PC-3 (cell line): ENCODE data around the gene PLIN3. TPM values are rescaled to one million over a fixed set of nuclear protein-coding genes. Genes with fewer than 3 reads are reported as not detected.
A peak's percentile ranks its signal among the peaks of the same experiment; 100 is the strongest.

Source experiments
- ATAC-seq: fragments of 200-7000 bp; cut with Tn5 transposase; 2 replicates; pipeline ENCODE4 v1.9.1; 2020; ENCODE audit warnings: mild to moderate bottlenecking, moderate library complexity
- BruUV-seq: library from RNA; stranded (reverse); fragments of 400-500 nt; replicated peaks from 2 replicates; lab custom pipeline; 2021; lab: Mats Ljungman, UMichigan
- CTCF ChIA-PET: fragments of 300-600 bp; sonication (Branson Sonifier 250); formaldehyde crosslinking; loops from one replicate; lab custom pipeline; 2022; ENCODE audit warnings: antibody characterized with exemption; lab: Charles Lee
- POLR2A ChIA-PET: fragments of 300-600 bp; sonication (Branson Sonifier 250); formaldehyde crosslinking; loops from one replicate; lab custom pipeline; 2022; ENCODE audit warnings: antibody characterized with exemption; ENCODE audit not compliant: unreplicated experiment; lab: Charles Lee
- DNase-seq: peaks from one replicate; pipeline ENCODE4 v3.0.0-alpha.2; 2015
- H2AFZ ChIP-seq: fragments of 300-600 bp; sonication (generic); 2 replicates; pipeline ENCODE4 v1.6.0; 2016; ENCODE audit warnings: antibody characterized with exemption, low read length
- H3F3A ChIP-seq: fragments of 300-600 bp; sonication (generic); one replicate; pipeline ENCODE4 v1.6.0; 2017; ENCODE audit warnings: antibody characterized with exemption, low read length, control low read depth, mild to moderate bottlenecking; ENCODE audit not compliant: unreplicated experiment
- H3K27ac ChIP-seq: fragments of 300-600 bp; sonication (generic); 2 replicates; pipeline ENCODE4 v1.5.1; 2016; ENCODE audit warnings: mild to moderate bottlenecking, low read length
- H3K27me3 ChIP-seq: fragments of 300-600 bp; sonication (generic); 2 replicates; pipeline ENCODE4 v1.6.1; 2016; ENCODE audit warnings: low read length, mixed read lengths
- H3K36me3 ChIP-seq: fragments of 300-600 bp; sonication (generic); 2 replicates; pipeline ENCODE4 v1.6.1; 2016; ENCODE audit warnings: low read depth, mixed run types, low read length, mixed read lengths
- H3K4me1 ChIP-seq: fragments of 300-600 bp; sonication (generic); 2 replicates; pipeline ENCODE4 v1.5.1; 2016; ENCODE audit warnings: low read length; ENCODE audit not compliant: insufficient read depth
- H3K4me2 ChIP-seq: fragments of 300-600 bp; sonication (generic); 2 replicates; pipeline ENCODE4 v1.6.0; 2016; ENCODE audit warnings: low read length
- H3K4me3 ChIP-seq: fragments of 300-600 bp; sonication (generic); 2 replicates; pipeline ENCODE4 v1.5.1; 2016; ENCODE audit warnings: mild to moderate bottlenecking, low read length, mixed read lengths
- H3K79me2 ChIP-seq: fragments of 300-600 bp; sonication (generic); 2 replicates; pipeline ENCODE4 v1.6.1; 2017; ENCODE audit warnings: low read length, mixed read lengths
- H3K9ac ChIP-seq: fragments of 300-600 bp; sonication (generic); 2 replicates; pipeline ENCODE4 v1.6.0; 2016; ENCODE audit warnings: mild to moderate bottlenecking, low read length
- H3K9me2 ChIP-seq: fragments of 300-600 bp; sonication (generic); replicated peaks from 2 replicates; pipeline ENCODE4 v1.6.1; 2016; ENCODE audit warnings: mixed run types, low read length, mixed read lengths
- H3K9me3 ChIP-seq: fragments of 300-600 bp; sonication (generic); 2 replicates; pipeline ENCODE4 v1.6.1; 2016; ENCODE audit warnings: low read length, mixed read lengths
- H4K20me1 ChIP-seq: fragments of 300-600 bp; sonication (generic); 2 replicates; pipeline ENCODE4 v1.6.1; 2016; ENCODE audit warnings: low read length, mixed read lengths
- CTCF ChIP-seq: fragments of 300-600 bp; sonication (generic); conservative IDR thresholded peaks from 2 replicates; pipeline ENCODE4 v1.5.1; 2017; ENCODE audit warnings: antibody characterized with exemption, low read depth, mild to moderate bottlenecking, low read length
- EZH2 ChIP-seq: fragments of 300-600 bp; sonication (generic); IDR thresholded peaks from one replicate; pipeline ENCODE4 v1.6.1; 2017; ENCODE audit warnings: antibody characterized with exemption, mild to moderate bottlenecking, low read length; ENCODE audit not compliant: unreplicated experiment
- EZH2phosphoT487 ChIP-seq: fragments of 300-600 bp; sonication (generic); IDR thresholded peaks from 2 replicates; pipeline ENCODE4 v1.6.1; 2018; ENCODE audit warnings: mild to moderate bottlenecking, antibody characterized with exemption, low read length, borderline replicate concordance
- intact Hi-C: fragments of 100-400 bp; cut with micrococcal nuclease; formaldehyde crosslinking; loops from 2 replicates; pipeline ENCODE4 v1.9.0; 2023
- total RNA-seq: library from RNA; depleted of rRNA; stranded (reverse); fragments of >200 nt; gene quantifications from 2 replicates; pipeline ENCODE4 v1.2.3, GENCODE V29; 2014

The PLIN3 gene
- total RNA-seq, 1 experiment from 2014 or later, result 136 TPM

- Histone ChIP-seq H2AFZ (0 out of 2 replicates have a peak overlapping the region, but pooled peaks have one; percentile 7), H3K9me2 (no peaks in the 10 kb centered on the region), H3F3A (peaks cover 15% of the 10 kb centered on the region), H3K4me1 (peaks cover 54% of the 10 kb centered on the region), H3K4me2 (peak overlapping the region; percentile 78), H3K27me3 (no peaks in the 10 kb centered on the region), H4K20me1 (peaks cover 44% of the 10 kb centered on the region), H3K36me3 (peaks cover 42% of the 10 kb centered on the region; the same call in 1 of the 2 replicates), H3K9me3 (no peaks in the 10 kb centered on the region), H3K27ac (peak overlapping the region; percentile 81), H3K4me3 (peak overlapping the region; percentile 49; the same call in 1 of the 2 replicates), H3K9ac (no peak overlapping the region), H3K79me2 (peaks cover 95% of the 10 kb centered on the region)
- ChIA-PET CTCF (interaction anchor here (0.7 kb wide), 1 partner anchor 502 kb away, joined by 3 read pairs; no protein-coding TSS in a partner anchor), POLR2A (no interaction called here)
- TF ChIP-seq EZH2, result no peak
- TF ChIP-seq CTCF, result no peak
- no peak for TF ChIP-seq EZH2phosphoT487
- intact Hi-C loops, result no loop called here
- peak; percentile 98 for DNase-seq
- ATAC-seq, result peak; percentile 68
- no TSS peak for BruUV-seq
These were observed 47.5 kb upstream of the PLIN3 start for GRCh38 chr19:4914736-4915501.

- Histone ChIP-seq H3K79me2 (peaks cover 88% of the 10 kb centered on the region), H3F3A (peaks cover 15% of the 10 kb centered on the region), H3K4me1 (peaks cover 54% of the 10 kb centered on the region), H3K36me3 (peaks cover 38% of the 10 kb centered on the region; the same call in 1 of the 2 replicates), H2AFZ (no peak overlapping the region), H3K9ac (no peak overlapping the region), H3K9me2 (no peaks in the 10 kb centered on the region), H4K20me1 (peaks cover 44% of the 10 kb centered on the region), H3K9me3 (no peaks in the 10 kb centered on the region), H3K4me2 (peak overlapping the region; percentile 78), H3K27me3 (no peaks in the 10 kb centered on the region), H3K4me3 (peak overlapping the region; percentile 49; the same call in 1 of the 2 replicates), H3K27ac (peak overlapping the region; percentile 81)
- CTCF ChIA-PET, result interaction anchor here (0.7 kb wide), 1 partner anchor 503 kb away, joined by 3 read pairs; no protein-coding TSS in a partner anchor
- ATAC-seq, result no peak
- POLR2A ChIA-PET, result no interaction called here
- intact Hi-C loops, result loop anchor here (2.0 kb wide), 1 partner anchor 57 kb away; no protein-coding TSS in a partner anchor
- TF ChIP-seq EZH2, result no peak
- no peak for TF ChIP-seq EZH2phosphoT487
- TF ChIP-seq CTCF, result no peak
- DNase-seq, result peak; percentile 19
- BruUV-seq, result no TSS peak
These were observed 46.7 kb upstream of the PLIN3 start for GRCh38 chr19:4913996-4914735.
